Daoy (cell line): Measurements from ENCODE around the gene JMJD8. TPM values are rescaled to one million over a fixed set of nuclear protein-coding genes. Genes with fewer than 3 reads are reported as not detected.

Experiments used
- DNase-seq: peaks from one replicate; pipeline ENCODE4 v3.0.0-alpha.2; 2015; ENCODE audit warnings: low read depth
- total RNA-seq: library from RNA; depleted of rRNA; stranded (reverse); fragments of >200 nt; shearing (Covaris generic); gene quantifications from 2 replicates; pipeline ENCODE4 v1.2.3, GENCODE V29; 2014; rRNA removed

JMJD8 gene
- total RNA-seq, 1 experiment from 2014 or later, result 37.1 TPM

DNA sequence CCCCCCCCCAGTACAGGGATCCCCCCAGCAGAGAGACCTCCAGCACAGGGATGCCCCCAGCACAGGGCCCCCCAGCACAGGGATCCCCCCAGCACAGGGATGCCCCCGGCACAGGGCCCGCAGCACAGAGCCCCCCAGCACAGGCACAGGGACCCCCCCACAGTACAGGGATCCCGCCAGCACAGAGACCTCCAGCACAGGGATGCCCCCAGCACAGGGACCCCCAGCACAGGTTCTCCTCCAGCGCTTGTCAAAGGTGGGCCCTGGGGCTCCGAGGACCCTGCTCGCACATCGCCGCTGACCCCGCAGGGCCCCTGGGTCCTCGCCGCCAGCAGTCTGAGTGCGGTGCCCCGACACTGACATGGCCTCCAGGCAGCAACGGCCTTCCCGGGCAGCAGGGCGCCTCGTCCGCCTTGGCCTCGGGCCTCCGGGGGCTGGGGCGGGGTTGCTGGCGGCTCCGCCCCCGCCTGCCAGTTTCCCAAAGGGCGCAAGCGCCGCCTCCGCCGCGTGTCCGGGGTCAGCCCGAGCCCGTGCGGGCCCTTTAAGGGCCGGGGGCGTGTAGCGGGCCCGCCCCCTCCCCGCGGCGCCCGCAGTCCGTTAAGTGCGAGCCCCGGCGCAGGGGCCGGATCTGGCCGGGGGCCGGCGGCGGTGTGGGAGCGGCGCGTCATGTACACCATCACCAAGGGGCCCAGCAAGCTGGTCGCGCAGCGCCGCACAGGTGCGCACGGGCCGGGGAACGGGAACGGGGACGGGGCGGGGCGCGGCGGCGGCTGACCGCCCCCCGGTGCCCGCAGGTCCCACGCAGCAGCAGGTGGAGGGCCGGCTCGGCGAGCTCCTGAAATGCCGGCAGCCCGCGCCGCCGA lies 42.6 kb downstream of the JMJD8 start, which contains the start of gene MCRIP2:
MCRIP2 (plus strand) TSS at position 503 of the 863 bp plus-strand sequence; CDS start at position 667, 164 bp downstream.
- peak; percentile 81 for DNase-seq

DNA sequence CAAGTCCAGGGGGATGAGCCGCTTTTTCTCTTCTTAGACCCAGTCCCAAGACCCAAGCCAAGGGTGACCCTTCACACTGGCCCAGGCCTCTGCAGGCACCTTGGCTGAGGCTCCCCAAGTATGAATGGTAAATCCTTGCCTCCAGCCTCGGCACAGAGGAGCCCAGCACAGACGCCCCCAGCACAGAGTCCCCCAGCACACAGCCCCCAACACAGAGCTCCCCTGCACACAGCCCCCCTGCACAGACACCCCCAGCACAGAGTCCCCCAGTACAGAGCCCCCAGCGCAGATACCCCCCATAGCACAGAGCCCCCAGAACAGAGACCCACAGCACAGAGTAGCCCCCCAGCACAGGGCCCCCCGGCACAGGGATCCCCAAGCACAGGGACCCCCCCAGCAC lies 43.5 kb downstream of the JMJD8 start:
- no peak for DNase-seq

DNA sequence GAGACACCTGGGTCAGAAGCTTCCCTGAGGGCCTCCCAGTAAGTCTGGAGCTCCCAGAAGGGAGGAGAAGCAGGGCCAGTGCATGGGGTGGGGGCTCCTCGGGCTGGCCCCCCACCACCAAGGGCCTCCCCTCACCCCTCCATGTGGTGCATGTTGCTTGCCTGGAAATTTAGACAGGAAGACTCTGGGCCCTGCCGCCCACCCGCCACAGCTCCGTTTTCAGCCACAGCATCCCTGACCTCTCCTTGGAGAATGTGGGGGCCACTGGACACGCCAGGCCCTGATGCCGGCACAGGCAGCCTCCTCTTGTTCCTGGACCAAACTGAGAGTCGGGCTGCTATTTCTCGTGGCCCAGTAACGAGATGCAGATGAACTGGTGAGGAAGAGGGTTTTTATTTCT lies 45.3 kb downstream of the JMJD8 start:
- no peak for DNase-seq

DNA sequence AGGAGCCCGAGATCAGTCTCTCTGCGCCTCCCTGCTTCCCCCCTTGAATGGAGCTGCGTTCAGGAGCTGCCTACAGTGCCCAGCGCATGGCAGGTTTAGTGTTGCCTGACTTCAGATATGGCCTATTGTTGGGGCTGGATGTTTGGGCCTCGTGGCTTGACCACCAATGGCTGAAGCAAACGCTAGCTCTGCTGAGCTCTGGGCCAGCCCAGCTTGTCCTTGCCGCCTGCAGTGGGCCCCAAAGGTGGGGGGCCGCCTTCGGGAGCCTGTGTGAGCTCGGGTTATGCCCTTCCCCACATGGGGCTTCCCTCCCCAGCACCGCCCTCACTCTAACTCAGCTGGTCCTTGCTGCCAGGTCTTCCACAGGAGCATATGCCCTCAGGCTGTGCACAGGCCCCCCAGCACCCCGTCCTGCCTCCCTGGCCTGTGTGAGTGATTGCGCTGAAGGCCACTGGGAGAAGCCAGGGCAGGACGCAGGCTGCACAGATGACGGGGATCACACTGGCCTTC lies 46.0 kb downstream of the JMJD8 start:
- no peak for DNase-seq

DNA sequence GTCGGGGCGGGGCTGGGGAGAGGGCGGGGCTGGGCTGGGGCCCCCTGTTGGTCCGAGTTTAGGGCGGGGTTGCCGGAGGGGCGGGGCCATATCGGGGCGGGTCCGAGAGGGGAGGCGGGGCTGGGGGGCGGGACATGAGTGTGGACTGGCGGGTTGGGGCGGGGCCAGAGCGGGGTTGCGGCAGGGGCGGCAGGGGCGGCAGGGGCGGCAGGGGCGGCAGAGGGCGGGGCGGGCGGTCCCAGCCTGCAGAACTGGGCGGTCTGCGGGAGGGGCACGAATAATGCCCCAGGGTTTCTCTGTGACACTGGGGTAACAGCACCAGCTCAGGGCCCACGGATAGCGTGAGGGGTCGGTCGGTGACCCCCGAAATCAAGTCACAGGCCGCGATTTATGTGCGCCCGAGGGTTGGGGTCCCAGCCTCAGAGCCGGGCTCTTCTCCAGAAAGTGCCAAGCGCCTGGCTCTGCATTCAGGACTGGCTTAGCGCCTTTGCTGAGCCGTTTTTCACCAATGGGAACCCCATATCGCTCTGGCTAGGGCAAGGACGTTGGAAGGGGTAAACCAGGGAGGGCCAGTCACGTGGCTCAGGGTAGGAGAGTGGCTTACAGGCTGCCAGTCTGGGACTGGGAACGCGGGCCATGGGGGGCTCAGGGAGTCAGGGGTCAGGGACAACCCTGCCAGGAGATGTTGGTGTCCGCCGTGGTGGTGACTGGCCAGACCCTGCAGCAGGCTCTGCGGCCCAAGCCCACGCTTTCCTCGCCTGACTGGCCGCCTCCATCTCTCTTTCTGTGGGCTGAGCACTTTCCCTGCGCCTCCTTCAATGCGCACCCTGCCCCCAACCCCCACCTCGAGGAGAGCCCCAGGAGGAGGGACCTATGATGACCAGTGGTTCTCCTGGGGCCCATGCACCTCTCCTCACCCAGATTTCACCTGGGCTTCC lies 46.8 kb downstream of the JMJD8 start:
- peak; percentile 89 for DNase-seq

DNA sequence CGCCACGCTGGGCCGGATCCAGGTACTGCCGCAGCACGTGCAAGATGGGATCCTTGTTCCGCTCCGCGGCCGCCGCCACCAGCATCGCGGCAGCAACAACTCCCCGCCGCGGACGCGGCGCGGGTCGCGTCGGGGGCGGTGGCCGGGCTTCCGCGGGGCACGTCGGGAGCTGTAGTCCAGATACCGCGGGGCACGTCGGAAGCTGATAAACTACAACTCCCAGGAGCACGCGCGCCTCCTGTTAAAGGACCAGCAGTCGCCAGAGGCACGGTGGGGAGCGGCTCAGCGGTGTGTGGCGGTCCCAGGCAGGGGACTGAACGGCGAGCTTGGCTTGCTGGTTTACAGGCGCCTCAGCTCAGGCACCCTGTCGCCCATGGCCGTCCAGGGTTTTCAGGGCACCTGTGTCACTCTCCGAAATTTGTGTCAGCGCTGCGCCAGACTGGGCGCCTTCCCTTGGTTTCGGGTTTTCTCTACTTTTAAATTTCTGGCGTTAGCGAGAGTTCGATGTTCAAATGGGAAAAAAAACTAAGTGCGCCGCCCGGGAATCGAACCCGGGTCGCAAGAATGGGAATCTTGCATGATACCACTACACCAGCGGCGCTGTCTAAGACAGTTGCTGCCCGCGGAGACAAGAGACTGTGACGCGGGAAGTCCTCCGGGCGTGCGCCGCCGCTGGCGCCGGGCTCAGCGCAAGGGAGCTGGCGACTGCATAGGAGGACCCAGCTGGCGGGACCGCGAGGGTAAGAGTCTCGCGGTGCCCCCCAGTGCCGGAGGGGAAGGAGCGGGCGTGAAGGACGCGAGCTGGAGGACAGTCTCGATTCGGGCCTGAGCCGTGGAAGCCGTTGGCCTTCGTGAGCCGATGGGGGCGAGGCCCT lies 47.7 kb downstream of the JMJD8 start, which contains the start of gene METTL26:
METTL26 (minus strand) TSS at position 100 of the 875 bp plus-strand sequence; CDS start at position 85, 15 bp downstream.
- peak; percentile 94 for DNase-seq

DNA sequence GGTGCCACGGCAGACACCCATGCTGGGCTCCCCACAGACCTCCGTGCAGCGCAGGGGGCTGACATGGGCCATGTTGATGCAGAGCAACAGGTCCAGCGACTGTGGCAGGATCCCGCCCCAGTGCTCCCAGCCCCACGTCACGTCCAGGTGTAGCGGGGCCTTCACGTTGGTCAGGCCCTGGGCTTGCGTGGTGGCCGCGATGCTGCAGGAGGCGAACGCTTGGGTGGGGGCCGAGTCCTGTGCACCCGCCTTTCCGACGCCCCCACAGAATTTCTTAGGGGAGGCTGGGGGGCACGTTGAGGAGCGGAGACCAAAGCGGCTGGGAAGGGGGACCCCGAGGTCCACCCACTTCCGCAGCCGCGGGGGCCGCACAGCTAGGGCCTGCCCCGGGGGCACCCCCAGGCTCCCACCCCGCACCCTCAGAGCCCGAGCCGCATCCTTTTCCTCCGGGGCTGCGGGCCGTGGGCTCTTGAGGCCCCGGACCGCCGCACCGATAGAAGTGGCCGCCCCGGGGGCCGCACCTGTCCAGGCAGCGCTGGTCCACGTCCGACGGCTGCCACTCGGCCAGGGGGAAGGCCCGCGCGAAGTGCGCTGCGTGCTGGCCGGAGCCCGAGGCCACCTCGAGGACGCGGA lies 48.4 kb downstream of the JMJD8 start:
- DNase-seq, result no peak

DNA sequence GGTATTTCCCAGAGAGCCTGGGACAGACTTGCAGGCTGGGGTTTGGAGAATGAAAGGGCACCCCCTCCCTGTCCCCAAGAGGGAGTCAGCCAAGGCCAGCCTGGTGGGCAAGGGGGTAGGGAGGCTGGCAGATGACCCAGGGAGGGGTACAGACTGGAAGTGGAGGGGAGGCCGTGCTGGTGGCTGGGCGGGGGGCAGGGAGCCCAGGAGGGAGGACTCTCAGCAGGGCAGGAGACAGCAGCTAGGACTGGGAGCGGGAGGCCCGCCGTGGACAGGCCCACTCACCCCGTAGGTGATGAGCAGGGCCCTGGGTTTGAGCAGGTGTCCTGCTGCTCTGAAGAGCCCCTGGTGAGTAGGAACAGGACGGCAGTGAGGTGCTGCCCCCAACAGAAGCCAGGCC lies 49.1 kb downstream of the JMJD8 start:
- DNase-seq, result no peak

DNA sequence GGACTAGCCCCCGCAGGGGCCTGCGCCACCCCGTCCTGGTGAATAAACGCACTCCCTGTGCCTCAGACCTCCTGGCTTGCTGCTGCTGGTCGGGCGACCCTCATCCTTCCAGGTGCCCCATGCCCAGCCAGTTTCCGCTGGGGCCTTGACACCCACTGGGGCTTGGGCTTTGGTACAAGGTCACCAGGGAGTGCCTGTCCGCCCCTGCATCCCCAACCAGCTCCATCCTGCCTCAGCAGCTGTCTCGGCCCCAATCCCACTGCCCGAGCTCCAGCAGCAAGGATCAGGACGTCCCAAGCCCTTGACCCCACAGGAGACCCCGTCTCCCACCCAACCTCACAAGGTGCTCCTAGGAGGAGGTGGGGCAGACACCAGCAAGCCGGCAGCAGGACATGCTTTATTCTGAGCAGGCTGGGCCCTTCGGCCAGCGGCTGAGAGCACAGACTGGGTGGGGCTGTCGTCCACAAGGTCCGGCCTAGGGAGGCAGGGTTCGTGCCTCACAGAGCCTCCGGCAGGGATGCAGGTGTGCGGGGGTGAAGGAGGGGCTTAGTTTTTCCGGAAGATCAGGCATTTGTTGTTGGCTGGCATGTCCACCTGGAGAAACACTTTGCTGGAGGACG lies 50.0 kb downstream of the JMJD8 start:
- no peak for DNase-seq

DNA sequence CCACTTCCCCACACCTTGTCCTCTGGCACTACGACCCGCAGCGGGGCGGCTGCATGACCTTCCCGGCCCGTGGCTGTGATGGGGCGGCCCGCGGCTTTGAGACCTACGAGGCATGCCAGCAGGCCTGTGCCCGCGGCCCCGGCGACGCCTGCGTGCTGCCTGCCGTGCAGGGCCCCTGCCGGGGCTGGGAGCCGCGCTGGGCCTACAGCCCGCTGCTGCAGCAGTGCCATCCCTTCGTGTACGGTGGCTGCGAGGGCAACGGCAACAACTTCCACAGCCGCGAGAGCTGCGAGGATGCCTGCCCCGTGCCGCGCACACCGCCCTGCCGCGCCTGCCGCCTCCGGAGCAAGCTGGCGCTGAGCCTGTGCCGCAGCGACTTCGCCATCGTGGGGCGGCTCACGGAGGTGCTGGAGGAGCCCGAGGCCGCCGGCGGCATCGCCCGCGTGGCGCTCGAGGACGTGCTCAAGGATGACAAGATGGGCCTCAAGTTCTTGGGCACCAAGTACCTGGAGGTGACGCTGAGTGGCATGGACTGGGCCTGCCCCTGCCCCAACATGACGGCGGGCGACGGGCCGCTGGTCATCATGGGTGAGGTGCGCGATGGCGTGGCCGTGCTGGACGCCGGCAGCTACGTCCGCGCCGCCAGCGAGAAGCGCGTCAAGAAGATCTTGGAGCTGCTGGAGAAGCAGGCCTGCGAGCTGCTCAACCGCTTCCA lies 50.6 kb downstream of the JMJD8 start:
- no peak for DNase-seq

DNA sequence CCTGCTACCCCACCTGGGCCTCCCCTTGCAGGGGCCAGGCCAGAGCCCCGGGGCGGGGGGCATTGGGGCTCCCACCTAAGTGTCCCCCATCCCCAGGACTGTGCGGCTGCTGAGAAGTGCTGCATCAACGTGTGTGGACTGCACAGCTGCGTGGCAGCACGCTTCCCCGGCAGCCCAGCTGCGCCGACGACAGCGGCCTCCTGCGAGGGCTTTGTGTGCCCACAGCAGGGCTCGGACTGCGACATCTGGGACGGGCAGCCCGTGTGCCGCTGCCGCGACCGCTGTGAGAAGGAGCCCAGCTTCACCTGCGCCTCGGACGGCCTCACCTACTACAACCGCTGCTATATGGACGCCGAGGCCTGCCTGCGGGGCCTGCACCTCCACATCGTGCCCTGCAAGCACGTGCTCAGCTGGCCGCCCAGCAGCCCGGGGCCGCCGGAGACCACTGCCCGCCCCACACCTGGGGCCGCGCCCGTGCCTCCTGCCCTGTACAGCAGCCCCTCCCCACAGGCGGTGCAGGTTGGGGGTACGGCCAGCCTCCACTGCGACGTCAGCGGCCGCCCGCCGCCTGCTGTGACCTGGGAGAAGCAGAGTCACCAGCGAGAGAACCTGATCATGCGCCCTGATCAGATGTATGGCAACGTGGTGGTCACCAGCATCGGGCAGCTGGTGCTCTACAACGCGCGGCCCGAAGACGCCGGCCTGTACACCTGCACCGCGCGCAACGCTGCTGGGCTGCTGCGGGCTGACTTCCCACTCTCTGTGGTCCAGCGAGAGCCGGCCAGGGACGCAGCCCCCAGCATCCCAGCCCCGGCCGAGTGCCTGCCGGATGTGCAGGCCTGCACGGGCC lies 51.4 kb downstream of the JMJD8 start:
- no peak for DNase-seq

DNA sequence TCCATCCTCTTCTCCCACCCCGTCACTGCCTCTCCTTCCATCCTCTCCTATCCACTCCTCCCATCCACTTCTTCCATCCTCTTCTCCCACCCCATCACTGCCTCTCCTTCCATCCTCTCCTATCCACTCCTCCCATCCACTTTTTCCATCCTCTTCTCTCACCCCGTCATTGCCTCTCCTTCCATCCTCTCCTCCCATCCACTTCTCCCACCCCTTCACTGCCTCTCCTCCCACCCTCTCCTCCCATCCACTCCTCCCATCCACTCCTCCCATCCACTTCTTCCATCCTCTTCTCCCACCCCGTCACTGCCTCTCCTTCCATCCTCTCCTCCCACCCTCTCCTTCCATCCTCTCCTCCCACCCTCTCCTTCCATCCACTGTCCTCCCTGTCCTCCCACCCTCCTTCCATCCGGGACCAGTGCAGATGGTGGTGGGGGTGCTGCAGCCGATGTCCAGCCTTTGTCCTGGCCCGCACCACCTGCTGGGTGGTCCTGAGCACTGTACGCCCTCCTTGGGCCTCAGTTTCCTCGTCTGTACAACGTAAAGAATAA lies 52.3 kb downstream of the JMJD8 start:
- DNase-seq, result no peak

Other genes with a start within 250 kb of the JMJD8 start
- gene CAPN15, start 156.6 kb downstream of the JMJD8 start, total RNA-seq, result 23.3 and 23.4 TPM in 2 replicates
- 0.23 TPM in 1 of 2 replicates, not detected in the other for gene PRR35, start 123.9 kb downstream of the JMJD8 start, total RNA-seq
- gene NHLRC4, start 117.3 kb downstream of the JMJD8 start, total RNA-seq, result 0.17 TPM in 1 of 2 replicates, not detected in the other
- 15.9 and 16.3 TPM in 2 replicates for gene PIGQ, start 114.4 kb downstream of the JMJD8 start, total RNA-seq
- gene RAB40C, start 94.3 kb downstream of the JMJD8 start, total RNA-seq, result 7.6 and 20.6 TPM in 2 replicates
- 0.09 TPM in 1 of 2 replicates, not detected in the other for gene WFIKKN1, start 53.3 kb downstream of the JMJD8 start, total RNA-seq
- gene METTL26, start 48.0 kb downstream of the JMJD8 start, total RNA-seq, result 82.5 and 97.6 TPM in 2 replicates
- 39.1 and 39.2 TPM in 2 replicates for gene MCRIP2, start 42.5 kb downstream of the JMJD8 start, total RNA-seq
- 11.7 and 20.9 TPM in 2 replicates for gene WDR90, start 35.0 kb downstream of the JMJD8 start, total RNA-seq
- gene RHOT2, start 16.2 kb downstream of the JMJD8 start, total RNA-seq, result 38.7 and 42.9 TPM in 2 replicates
- 0.11 and 1.5 TPM in 2 replicates for gene RHBDL1, start 8.7 kb downstream of the JMJD8 start, total RNA-seq
- 115 and 118 TPM in 2 replicates for gene STUB1, start 3.9 kb downstream of the JMJD8 start, total RNA-seq
- gene WDR24, start 6.1 kb upstream of the JMJD8 start, total RNA-seq, result 1.9 and 2.2 TPM in 2 replicates
- 0.51 TPM in 1 of 2 replicates, not detected in the other for gene FBXL16, start 21.5 kb upstream of the JMJD8 start, total RNA-seq
- gene METRN, start 30.8 kb upstream of the JMJD8 start, total RNA-seq, result 40.9 and 60.0 TPM in 2 replicates
- 29.8 and 54.9 TPM in 2 replicates for gene ANTKMT, start 36.8 kb upstream of the JMJD8 start, total RNA-seq
- gene CCDC78, start 42.1 kb upstream of the JMJD8 start, total RNA-seq, result 0.23 and 0.24 TPM in 2 replicates
- gene HAGHL, start 42.8 kb upstream of the JMJD8 start, total RNA-seq, result 3.3 and 4.3 TPM in 2 replicates
- gene CIAO3, start 56.7 kb upstream of the JMJD8 start, total RNA-seq, result 20.0 and 23.7 TPM in 2 replicates
- gene MSLN, start 76.4 kb upstream of the JMJD8 start, total RNA-seq, result not detected in 2 replicates
- 36.9 and 38.6 TPM in 2 replicates for gene RPUSD1, start 104.0 kb upstream of the JMJD8 start, total RNA-seq
- gene CHTF18, start 104.3 kb upstream of the JMJD8 start, total RNA-seq, result 18.1 and 19.3 TPM in 2 replicates
- gene GNG13, start 116.4 kb upstream of the JMJD8 start, total RNA-seq, result not detected in 2 replicates